Activated naive CD4-positive, alpha-beta T cell treated with anti-CD3 and anti-CD28 coated beads, Interleukin-2, amount 50 U/mL, for 16 hours (primary cell): ENCODE data around the gene EPB41.

Experiments used
- DNase-seq: peaks from one replicate; pipeline ENCODE4 v3.0.0-alpha.2; 2020

EPB41 gene

GRCh38 chr1:28891256-28891655 is 23.1 kb upstream of the EPB41 start:
- no peak for DNase-seq

- peak; percentile 29 for DNase-seq
Measured at GRCh38 chr1:28893403-28894102, 20.8 kb upstream of the EPB41 start.

GRCh38 chr1:28894785-28895184 is 19.6 kb upstream of the EPB41 start:
- DNase-seq = no peak

GRCh38 chr1:28895896-28896608 is 18.3 kb upstream of the EPB41 start:
- DNase-seq = no peak

GRCh38 chr1:28896609-28896986 is 17.8 kb upstream of the EPB41 start:
- no peak for DNase-seq

- no peak for DNase-seq
Measured at GRCh38 chr1:28897789-28898188, 16.6 kb upstream of the EPB41 start.

GRCh38 chr1:28898405-28898881 is 15.9 kb upstream of the EPB41 start:
- no peak for DNase-seq

GRCh38 chr1:28899267-28899666 is 15.1 kb upstream of the EPB41 start:
- DNase-seq = no peak

GRCh38 chr1:28900562-28900961 is 13.8 kb upstream of the EPB41 start:
- no peak for DNase-seq

GRCh38 chr1:28902738-28903137 is 11.6 kb upstream of the EPB41 start:
- no peak for DNase-seq

GRCh38 chr1:28905921-28906666 is 8.3 kb upstream of the EPB41 start:
- no peak for DNase-seq

GRCh38 chr1:28909198-28909597 is 5.2 kb upstream of the EPB41 start:
- DNase-seq = no peak

GRCh38 chr1:28910379-28911115 is 3.8 kb upstream of the EPB41 start:
- DNase-seq = no peak

GRCh38 chr1:28913786-28914227 is 562 bp upstream of the EPB41 start:
- DNase-seq = no peak

GRCh38 chr1:28915031-28915895 is 894 bp downstream of the EPB41 start:
- DNase-seq = peak; percentile 51

- DNase-seq = peak; percentile 40
Measured at GRCh38 chr1:28917757-28918118, 3.4 kb downstream of the EPB41 start.

GRCh38 chr1:28921286-28921869 is 7.0 kb downstream of the EPB41 start:
- no peak for DNase-seq

GRCh38 chr1:28925350-28925891 is 11.1 kb downstream of the EPB41 start:
- no peak for DNase-seq

- DNase-seq = no peak
Measured at GRCh38 chr1:28926629-28927265, 12.4 kb downstream of the EPB41 start.

GRCh38 chr1:28927266-28927647 is 12.9 kb downstream of the EPB41 start:
- DNase-seq = no peak
